Measurements from ENCODE around the gene FMOD.

The FMOD gene

DNA sequence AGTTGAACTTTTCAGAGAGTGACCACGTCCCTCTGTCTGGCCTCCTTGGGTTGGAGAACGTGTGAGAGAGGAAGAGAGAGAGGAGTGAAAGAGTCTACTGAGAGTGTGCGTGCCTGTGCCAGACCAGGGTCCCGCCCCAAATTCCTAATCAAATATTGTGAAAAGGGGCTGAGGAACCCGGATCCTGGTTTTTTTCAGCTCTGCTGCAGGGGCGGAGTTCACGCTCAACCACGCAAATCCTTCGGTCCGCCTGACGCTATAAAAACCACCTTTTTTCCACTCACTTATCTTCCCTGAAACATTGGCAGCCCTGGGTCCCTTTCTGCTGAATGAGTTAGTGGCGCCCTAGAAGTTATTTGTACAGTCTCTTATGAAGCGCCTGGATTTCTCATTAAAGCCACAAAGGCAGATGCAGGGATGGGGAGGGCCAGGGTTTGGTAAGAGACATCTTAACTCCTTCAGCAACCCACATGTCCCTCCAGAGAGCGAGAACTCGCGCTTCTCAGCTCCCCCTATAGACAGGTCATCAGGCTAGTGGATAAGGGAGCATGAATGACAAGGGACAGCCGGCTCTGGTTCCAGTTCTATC lies at the start of gene FMOD:
FMOD (minus strand) TSS at position 86 of the 589 bp plus-strand sequence. CDS start 2,852 bp downstream, outside the sequence.
- no peak for DNase-seq

DNA sequence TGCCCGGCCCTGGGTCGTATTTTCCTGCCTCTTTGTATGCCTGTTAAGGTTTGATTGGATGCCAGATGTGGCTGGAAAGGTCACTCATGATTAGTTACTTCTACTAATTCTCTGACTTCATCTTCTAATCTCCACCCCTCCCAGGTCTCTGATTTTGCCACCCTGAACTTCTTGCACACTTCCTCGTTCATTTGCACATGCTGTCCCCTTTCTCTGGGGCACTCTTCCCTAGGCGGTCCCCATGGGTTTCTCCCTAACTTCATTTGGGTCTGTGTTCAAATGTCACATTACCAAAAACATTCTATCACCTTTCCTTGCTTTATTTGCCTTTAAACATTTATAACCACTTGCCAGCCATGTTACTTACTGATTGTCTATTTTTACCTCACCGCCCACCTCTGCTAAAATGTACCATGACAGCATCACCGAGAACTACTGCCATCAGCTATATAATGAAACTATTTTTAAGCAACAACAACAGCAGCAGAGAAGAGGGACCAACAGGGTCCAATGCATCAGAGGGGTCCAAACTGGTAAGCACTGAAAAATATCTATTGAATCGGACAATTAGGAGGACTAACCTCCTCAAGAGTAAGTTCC lies 45.8 kb upstream of the FMOD start:
- DNase-seq = no peak

DNA sequence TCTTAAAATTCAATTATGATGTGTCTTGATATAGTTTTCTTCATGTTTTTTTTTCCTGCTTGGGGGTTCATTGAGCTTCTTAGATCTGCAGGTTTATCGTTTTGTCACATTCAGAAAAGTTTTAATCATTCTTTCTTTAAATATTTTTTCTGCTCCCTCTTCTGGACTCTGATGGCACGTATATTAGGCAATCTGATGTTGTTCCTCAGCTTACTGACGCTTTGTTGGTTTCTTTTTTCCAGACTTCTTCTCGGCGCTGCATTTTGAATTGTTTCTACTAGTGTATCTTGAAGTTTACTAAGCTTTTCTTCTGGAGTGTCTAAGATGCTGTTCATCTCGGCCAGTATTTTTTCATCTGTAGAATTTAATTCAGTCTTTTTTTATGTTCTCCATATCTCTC lies 44.8 kb upstream of the FMOD start:
- DNase-seq = no peak

DNA sequence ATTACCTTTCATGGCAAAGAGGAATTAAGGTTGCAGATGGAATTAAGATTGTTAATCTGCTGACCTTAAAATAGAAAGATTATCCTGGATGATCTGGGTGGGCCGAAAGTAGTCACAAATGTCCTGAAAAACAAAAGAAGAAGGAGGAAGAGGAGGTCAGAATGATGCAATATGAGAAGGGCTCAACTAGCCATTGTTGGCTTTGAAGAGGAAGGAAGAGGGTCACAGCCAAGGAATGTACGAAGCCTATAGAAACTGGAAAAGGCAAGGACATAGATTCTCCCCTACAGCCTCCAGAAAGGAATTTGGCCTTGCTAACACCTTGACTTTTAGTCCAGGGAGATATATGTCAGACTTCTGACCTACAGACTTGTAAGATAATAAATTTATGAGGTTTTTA lies 39.4 kb upstream of the FMOD start:
- no peak for DNase-seq

DNA sequence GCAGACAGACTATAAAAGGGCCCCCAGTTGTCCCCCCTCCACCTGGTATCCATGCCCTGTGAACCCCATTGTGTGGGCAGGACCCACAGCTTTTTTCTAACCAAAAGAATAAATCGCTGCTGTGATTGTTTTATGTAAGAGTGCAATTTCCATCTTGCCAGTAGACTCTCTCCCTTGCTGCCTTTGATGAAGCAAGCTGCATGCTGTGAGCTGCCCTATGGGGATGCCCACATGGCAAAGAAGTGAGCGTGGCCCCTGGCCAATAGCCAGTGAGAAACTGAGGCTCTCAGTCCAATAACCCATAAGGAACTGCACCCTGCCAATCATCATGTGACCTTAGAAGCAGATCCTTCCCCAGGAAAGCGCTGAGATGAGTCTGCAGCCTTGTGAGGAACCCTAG lies 37.8 kb upstream of the FMOD start:
- DNase-seq = no peak

DNA sequence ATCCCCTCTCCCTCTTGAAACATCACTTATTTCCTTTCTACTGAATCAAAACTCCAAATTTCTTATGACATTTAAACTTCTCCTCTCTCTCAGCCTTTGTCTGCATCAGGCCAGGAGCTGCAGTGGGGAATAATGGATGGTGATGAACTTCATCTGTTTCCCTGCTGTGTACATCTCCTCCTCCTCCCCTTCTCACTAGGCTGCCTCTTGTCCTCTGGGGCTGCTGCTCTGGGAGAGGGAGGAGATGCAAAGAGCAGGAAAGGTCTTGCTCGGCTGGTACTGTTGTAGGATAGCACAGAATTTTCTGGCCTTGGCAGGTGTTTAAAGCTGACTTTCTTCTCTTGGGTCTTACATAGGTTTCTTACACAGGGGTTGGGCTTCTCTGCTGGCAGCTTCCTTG lies 31.1 kb upstream of the FMOD start:
- DNase-seq = no peak

DNA sequence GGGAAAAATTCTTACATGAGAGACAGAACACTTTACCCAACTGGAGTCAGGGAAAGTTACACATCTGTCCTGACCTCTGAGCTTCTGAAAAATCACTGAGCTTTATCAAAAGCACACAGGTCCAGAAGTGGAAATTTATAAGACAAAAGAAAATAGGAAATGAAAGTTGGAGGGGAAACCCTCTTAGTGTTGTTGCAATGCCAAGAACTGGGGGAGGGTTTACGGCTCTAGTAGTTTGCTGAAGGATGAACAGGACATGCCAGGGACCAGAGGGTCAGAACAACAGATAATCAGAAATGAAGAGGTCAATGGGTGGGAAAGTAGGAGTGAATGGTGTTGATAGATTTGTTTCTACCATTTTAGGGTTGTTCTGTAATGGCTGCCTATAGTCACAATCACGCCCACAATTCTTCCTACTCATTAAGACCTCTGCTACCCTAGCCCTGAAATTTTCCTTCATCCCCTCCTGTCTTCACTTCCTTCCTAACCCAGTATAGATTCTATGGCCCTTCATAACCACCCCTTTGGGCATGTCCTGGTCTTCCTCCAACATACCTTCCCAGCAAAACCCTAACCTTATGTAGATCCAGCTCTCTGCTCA lies 30.3 kb upstream of the FMOD start:
- DNase-seq = no peak

DNA sequence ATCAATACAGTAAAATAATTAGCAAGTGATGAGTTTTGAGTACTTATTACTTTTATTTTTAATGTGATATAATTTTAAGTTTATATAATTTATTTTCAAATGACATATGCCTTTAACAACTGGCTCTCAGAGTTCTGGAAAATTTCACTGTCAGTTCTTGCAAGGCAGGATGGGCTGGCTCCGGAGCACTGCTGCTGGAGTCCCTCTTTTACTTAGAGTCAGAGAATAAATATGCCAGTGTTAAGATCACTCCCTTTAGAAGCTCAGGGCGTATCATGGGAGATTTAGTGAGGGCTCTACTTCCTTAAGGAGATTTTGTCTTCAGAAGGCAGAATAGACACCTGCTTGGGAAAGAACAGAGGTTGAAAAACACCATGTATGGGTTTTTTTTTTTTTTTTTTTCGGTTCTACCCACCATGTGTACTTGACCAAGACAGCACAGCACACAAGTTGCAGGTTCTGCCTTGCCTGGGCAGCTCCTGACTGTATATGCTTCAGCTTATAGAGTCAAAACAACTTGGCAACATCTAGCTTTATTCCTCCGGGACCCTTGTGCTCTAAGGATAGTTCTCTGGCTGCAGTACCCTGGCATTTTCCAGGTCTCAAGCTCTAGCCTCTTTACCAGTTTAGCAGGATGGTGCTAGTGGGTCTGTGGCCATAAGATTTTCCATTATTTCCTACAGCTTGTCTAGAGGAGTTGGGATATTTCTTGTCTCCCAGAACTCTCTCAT lies 29.7 kb upstream of the FMOD start:
- no peak for DNase-seq

DNA sequence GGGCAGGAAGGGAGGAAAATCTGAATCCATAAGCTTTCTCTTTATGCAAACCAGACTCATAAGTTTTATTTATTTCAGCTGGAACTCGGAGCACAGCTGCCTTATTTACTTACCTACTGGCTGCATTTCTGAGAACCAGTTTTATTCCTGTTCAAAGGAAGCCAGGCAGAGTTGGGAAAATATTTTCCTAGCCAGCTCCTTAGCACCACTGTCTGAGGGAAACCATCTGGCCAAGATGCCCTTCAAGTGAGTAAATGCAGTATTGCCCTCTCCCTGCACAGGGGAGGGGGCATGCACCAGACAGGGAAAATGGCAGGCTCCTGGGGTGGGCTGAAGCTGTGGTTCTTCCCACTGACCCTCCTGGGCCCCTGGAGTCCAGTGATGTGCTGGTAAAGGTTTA lies 28.9 kb upstream of the FMOD start:
- no peak for DNase-seq

DNA sequence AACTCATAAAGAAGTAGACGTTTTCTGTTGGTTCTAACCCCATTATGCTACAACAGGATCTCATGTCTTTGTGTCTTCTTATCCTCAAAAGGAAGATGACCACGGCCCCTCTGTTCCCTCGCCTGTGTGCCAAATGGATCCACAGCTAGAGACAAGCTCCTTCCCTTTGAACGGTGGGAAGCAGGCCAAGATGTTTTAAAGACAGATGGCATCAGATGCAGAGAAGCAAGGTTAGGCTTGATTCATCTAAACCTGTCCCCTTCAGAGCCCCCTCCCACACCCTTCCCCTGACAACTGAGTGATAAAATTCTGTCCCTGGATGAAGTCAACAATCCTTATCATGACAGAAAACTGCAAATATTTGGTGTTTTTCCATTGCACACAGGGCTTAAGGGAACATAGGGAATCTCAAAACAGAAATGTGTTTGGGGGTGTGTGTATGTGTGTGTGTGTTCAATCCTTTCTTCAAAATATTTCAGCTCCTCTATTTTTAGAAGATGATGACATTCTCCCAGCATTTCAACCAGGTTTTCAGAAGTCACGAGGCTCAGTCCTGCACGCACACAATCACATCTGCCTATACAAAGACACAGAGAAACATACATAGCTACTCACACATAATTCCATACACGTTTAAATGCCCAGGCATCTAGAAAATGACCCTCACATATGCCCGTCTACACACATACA lies 27.8 kb upstream of the FMOD start:
- peak; percentile 64 for DNase-seq

DNA sequence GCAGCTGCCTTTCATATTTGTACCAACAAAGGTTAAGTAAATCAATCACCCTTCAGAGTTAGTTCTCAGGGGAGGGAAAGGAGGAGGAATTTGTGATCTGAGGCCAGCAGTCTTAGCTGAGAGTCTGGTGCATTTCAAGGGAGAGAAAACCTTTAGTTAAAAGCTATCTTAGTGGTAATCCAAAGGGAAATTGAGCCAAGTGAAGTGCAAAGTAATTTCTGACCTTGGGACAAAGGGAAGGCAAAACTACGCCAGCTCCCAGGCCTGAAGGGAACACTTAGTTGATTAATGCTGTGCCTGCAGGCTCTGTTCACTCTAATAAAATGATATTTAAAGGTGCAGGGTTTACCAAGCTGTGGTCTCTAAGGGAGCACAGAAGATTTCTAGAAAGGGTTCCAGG lies 23.1 kb upstream of the FMOD start:
- no peak for DNase-seq

DNA sequence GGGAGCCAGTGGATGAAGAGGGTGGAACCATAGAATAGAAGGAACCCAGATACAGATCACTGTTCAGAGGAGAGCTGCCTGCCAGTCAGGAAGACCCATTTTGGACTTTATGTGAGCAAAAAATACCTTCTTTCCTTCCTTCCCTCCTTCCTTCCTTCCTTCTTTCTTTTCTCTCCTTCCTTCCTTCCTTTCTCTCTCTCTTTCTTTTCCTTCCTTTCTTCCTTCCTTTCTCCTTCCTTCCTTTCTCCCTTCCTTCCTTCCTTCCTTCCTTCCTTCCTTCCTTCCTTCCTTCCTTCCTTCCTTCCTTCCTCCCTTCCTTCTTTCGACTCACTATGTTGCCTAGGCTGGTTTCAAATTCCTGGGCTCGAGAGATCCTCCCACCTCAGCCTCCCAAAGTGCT lies 22.1 kb upstream of the FMOD start:
- DNase-seq = no peak

DNA sequence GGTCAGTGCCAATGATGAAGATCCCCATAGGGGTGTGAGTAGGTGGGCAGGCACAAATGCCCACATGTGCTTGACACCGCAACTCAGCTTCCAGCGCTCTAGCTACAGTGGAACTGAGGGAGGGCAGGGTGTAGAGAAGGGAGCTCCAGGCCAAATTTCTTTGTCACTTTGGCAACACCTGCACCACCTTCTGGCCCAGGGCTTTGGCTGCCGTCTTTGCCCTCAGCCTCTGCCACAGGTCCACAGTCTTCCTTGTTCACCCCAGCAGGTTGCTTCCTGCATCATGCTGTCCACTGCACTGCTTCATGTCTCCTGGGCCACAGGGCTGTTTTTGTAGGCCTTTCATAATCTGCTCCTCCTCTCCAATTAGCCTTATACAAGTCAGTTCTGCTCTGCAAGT lies 20.4 kb upstream of the FMOD start:
- no peak for DNase-seq

DNA sequence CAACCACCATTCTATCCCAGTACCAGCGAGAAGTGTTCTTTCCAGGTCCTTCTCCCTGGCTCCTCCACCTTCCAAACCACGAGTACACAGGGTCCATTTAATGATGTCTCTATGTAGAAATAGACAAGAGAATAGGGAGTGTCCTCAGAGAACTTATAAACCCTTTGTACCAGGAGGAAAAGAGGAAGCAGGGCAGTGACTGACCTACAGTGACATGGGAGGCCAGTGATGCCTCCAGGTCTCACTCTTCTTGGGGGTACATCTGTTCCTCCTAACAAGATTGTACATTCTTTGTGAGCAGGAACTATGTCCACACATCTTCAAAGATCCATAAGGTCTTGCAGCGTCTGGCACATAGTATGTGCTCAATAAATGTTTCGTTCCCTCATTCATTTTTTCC lies 18.7 kb upstream of the FMOD start:
- no peak for DNase-seq

DNA sequence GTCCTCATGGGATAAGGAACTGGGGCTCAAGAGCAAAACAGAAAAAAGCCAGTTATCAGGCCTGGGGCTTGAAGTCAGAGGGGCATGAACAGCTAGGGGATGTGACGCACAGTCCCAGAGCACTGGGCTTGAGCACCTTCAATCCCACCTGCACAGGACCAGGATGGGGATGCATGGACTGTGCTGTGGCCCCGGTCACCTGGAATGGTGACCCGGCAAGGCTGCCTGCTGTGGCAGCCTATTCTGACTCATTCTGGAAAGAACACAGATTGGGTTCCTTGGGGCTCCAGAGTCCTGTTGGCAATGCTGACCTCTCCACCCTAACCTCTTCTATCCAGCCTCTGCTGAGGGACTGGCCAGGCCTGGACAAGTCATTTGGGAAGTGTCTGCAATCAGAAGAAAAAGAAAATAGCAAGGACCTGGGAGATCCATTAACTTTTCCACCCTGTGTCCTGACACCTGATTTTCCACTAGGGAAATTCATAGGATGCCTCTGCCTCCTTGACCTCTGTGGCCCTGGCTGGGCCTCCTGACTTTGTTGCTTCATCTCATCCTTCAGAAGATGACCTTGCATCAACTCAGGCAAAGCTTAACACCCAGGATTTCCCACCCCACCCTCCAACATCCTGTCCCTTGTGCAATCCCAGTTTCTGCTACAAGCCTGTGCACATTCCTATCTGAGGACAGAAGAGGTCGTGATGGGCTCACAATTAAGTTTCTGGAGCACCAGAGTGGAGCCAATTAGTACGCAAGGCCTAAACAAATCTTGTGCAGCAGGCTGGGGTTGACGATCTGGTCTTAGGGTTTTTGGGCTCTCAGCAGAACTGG lies 17.9 kb upstream of the FMOD start:
- DNase-seq = no peak

DNA sequence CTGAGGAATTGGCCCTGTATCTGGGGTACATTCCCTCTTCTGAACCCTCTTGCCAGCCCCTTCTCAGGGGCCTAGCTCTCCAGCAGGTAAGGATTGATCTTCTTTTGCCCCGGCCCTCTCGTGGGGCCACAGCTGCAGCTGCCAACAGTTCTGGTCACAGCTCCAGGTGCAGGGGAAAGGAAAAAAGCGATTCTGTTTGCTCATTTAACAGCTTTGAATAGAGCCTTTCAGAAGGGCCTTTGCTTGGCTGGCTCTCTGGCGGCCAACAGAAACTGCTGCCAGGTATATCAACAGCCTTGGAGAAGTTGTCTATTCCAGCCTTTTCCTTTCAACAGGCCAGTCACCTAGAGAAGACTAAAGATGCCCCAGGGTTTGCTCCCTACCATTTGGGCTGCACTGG lies 16.1 kb upstream of the FMOD start:
- DNase-seq = no peak

DNA sequence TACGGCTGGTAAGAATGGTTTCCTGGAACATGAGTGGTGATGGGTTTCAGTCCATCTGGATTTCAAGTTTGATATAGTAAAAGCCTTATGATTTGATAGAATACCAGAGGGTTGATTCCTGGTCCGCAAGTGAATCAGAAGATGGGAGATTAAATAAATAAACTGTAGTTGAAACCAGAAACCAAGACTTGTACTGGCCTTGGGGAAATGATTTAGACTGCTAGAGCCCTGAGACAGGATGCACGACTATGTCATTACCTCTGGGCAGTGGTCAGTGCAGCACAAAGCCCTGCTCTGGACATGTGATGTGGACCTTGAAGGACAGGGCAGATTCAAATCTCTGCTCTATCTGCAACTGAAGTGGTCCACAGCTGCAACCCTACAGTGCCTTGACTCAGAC lies 15.6 kb upstream of the FMOD start:
- no peak for DNase-seq

DNA sequence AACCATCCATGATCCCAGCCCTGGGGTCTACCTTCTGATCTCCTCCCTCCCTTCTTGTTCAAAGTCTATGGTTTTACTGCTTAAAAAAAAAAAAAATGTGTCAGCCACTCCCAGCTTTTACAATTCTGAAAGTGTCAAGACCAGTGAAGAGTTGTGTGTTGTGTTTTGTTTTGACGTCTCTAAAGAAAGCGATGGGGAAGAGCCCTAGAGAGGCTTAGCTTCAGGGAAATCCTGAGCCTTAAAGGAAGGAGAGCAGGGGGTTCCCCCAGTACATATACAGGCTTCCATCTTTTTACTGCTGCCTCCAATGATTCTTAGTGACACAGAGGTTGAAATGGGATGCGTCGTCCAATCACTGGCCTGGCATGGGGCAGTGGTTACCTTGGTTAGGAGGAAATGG lies 13.9 kb upstream of the FMOD start:
- DNase-seq = no peak

DNA sequence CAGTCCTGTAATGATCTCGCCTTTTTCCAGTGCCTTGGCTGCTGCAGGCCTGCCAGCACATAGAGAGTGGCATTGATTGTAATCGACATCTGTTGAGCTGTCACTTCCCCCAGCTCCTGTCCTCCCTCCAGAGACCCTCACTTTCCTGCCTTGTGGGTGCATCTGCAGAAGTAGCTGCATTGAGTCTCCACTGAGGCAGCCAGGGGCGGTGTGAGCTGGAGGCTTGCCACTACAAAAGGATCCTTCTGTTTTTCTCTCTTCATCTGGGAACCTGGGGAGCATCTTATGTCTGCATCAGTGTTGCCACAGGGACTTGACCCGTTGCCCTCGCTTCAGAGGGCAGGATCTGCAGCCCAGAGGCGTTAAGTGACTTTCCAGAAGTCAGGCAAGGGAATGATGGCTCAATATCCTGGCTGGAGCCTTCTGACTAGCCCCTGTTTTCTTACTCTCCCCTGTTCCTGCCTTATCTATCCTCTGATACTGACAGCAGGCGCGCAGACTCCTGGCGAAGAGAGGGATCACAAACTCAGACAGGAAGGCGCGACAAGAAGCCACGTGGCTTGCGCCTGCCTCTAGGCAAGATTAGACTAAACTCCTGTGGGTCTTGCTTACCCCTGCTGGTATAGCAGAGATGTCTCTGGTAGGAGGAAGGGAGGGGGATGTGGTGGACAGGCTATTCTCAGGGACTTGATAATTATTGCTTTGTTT lies 13.3 kb upstream of the FMOD start:
- no peak for DNase-seq

DNA sequence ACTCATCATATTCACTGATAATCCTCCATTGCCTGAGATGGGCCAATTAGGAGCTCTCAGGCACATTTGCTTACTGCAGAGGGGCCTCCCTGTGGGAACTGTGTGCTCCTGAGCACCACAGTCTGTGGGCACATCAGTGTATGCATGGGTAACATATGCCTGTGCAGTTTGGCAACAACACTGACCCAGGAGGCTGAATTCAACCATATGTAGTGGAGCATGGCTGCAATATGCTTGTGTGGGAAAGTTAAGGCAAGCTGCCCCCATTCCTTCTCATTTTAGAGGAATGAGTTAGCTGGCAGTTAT lies 11.8 kb upstream of the FMOD start:
- DNase-seq = peak; percentile 26

DNA sequence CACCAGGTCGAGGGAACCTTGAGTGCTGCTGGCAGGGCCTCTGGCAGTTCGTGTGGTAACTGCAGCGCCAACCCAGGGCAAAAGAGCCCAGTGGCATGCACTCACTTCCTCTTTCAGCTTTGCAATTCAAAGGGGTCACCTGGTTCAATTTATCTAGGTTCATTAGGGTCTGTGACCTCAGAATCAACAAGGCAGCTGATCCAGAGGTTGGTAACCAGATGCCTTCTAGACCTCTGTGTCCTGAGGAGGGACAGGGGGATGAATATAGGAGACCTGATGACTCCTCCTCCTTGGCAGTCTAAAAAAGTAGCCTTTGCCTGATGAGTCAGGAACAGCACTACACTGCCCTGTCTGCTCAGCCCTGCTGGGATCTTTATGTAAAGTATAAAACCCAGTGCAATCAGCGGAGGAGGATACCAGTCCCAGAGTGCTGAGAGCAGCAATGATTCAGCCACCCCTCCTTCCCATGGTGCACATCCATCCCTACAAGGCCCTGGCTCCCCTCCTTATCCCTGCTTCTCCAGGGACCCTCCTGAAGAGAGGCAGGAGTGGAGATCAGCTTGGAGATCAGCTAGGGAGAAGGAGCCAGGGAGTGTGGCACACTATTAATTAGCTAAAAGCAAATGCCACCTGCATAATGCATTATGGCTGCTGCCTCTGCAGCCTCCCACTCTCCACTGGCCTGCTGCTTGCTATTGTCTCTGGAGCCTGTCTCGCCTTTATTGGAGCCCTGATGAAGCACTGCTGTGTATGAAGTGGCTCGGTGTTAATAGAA lies 11.2 kb upstream of the FMOD start:
- DNase-seq = no peak
